ENCODE measurements around the gene C16orf92.

C16orf92 gene

GRCh38 chr16:29985271-29985811 lies 37.7 kb upstream of the C16orf92 start:
- no peak overlapping the region for H3K4me3 ChIP-seq (ENCODE audit: low read length)
- TF ChIP-seq, protein P1, sequence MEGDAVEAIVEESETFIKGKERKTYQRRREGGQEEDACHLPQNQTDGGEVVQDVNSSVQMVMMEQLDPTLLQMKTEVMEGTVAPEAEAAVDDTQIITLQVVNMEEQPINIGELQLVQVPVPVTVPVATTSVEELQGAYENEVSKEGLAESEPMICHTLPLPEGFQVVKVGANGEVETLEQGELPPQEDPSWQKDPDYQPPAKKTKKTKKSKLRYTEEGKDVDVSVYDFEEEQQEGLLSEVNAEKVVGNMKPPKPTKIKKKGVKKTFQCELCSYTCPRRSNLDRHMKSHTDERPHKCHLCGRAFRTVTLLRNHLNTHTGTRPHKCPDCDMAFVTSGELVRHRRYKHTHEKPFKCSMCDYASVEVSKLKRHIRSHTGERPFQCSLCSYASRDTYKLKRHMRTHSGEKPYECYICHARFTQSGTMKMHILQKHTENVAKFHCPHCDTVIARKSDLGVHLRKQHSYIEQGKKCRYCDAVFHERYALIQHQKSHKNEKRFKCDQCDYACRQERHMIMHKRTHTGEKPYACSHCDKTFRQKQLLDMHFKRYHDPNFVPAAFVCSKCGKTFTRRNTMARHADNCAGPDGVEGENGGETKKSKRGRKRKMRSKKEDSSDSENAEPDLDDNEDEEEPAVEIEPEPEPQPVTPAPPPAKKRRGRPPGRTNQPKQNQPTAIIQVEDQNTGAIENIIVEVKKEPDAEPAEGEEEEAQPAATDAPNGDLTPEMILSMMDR (conservative IDR thresholded peaks at IDR 0.05; ENCODE audit: low read depth, low read length): no peak
- no peak for DNase-seq (ENCODE audit: low read depth)

GRCh38 chr16:29986231-29986630 lies 36.8 kb upstream of the C16orf92 start:
- DNase-seq (ENCODE audit: low read depth): no peak
- H3K4me3 ChIP-seq (ENCODE audit: low read length): no peak overlapping the region
- TF ChIP-seq, protein P1 (conservative IDR thresholded peaks at IDR 0.05; ENCODE audit: low read depth, low read length): no peak

DNA sequence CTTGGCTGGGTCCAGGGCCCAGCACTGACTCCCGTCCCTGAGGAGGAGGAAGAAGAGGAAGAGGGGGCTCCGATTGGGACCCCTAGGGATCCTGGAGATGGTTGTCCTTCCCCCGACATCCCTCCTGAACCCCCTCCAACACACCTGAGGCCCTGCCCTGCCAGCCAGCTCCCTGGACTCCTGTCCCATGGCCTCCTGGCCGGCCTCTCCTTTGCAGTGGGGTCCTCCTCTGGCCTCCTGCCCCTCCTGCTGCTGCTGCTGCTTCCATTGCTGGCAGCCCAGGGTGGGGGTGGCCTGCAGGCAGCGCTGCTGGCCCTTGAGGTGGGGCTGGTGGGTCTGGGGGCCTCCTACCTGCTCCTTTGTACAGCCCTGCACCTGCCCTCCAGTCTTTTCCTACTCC lies 36.1 kb upstream of the C16orf92 start:
- DNase-seq (ENCODE audit: low read depth): no peak
- TF ChIP-seq, protein P1 (conservative IDR thresholded peaks at IDR 0.05; ENCODE audit: low read depth, low read length): no peak
- H3K4me3 ChIP-seq (ENCODE audit: low read length): no peak overlapping the region

DNA sequence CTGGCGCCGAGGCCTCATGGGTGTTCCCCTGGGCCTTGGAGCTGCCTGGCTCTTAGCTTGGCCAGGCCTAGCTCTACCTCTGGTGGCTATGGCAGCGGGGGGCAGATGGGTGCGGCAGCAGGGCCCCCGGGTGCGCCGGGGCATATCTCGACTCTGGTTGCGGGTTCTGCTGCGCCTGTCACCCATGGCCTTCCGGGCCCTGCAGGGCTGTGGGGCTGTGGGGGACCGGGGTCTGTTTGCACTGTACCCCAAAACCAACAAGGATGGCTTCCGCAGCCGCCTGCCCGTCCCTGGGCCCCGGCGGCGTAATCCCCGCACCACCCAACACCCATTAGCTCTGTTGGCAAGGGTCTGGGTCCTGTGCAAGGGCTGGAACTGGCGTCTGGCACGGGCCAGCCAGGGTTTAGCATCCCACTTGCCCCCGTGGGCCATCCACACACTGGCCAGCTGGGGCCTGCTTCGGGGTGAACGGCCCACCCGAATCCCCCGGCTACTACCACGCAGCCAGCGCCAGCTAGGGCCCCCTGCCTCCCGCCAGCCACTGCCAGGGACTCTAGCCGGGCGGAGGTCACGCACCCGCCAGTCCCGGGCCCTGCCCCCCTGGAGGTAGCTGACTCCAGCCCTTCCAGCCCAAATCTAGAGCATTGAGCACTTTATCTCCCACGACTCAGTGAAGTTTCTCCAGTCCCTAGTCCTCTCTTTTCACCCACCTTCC lies 35.5 kb upstream of the C16orf92 start:
- no peak overlapping the region for H3K4me3 ChIP-seq (ENCODE audit: low read length)
- no peak for DNase-seq (ENCODE audit: low read depth)
- TF ChIP-seq, protein P1 (conservative IDR thresholded peaks at IDR 0.05; ENCODE audit: low read depth, low read length): no peak

- no peak for DNase-seq (ENCODE audit: low read depth)
- TF ChIP-seq, protein P1 (conservative IDR thresholded peaks at IDR 0.05; ENCODE audit: low read depth, low read length): no peak
- no peak overlapping the region for H3K4me3 ChIP-seq (ENCODE audit: low read length)
These were observed 34.5 kb upstream of the C16orf92 start for GRCh38 chr16:29988346-29989075.

DNA sequence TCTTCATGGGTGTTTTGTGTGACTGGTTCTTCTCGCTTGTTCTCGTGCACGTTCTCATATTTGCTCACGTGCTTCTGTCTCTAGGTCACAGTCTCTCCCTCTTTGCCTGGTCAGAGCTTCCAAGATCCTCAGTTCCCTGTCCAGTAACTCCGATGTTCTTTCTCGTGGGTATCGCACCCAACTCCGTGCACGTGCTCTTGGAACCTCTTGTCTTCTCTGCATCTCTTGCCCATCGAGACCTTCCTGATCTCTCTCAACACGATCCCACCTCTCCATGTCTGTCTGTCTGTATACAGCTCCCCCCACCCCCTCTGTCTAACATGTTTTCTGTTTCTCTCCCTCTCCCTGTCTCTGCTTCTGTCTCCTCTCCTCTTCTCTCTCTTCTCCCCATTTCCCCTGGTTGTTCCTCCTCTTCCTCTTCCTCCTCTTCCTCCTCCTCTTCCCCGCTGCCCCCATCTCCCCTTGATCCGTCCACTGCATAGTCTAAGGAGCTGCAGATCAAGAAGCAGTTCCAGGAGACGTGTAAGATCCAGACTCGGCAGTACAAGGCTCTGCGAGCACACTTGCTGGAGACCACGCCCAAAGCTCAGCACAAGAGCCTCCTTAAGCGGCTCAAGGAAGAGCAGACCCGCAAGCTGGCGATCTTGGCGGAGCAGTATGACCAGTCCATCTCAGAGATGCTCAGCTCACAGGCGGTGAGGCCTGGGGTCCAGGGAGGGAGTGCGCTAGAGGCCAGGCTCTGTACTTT lies 33.7 kb upstream of the C16orf92 start:
- DNase-seq (ENCODE audit: low read depth): no peak
- H3K4me3 ChIP-seq (ENCODE audit: low read length): no peak overlapping the region
- TF ChIP-seq, protein P1 (conservative IDR thresholded peaks at IDR 0.05; ENCODE audit: low read depth, low read length): no peak
